NAMALWA (cell line): ENCODE results near the gene HNRNPA1L2.
"Not testable (repeated sequence)": the region's sequence is repeated elsewhere in the genome, so short reads cannot be mapped to it uniquely, and the experiment has no call there.

Experiments used
- DNase-seq: peaks from one replicate; pipeline ENCODE4 v3.0.0-alpha.2; 2015; ENCODE audit warnings: low spot score

Gene HNRNPA1L2

DNA sequence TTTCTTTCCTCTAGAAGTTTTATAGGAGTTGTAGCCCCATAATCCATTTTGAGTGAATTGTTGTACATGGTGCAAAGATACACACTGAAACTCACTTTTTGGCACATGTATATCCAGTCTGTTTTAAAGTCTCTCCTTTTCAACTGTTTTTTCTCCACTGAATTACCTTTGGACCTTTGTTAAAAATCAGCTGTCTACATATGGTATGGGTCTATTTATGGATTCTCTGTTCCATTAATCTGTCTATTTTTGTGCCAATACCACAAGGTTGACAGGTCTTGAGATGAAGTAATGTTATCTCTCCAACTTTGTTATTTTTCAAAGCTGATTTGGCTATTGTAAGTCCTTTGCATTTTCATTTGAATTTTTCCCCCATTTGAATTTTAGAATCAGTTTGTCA, 4.7 kb downstream of the HNRNPA1L2 start:
- DNase-seq: no peak

DNA sequence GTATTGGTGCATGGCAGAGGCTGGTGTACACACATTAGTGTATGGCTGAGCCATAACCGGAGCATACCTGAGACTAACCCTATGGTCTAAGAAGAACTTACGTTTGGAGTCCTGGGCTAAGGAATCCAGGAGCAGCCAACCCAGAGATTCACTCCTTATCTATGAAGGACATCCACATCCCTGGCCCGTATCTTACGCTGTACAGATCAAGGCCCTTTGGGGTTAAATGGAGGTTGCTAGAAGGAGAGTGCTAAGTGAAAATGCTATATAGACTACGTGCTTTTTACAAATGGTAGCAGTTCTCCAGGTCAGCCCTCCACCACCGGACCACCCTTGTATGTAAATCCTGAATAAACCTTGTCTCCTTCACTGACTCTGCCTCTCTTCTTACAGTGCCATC, 8.5 kb downstream of the HNRNPA1L2 start:
- DNase-seq: no peak

DNA sequence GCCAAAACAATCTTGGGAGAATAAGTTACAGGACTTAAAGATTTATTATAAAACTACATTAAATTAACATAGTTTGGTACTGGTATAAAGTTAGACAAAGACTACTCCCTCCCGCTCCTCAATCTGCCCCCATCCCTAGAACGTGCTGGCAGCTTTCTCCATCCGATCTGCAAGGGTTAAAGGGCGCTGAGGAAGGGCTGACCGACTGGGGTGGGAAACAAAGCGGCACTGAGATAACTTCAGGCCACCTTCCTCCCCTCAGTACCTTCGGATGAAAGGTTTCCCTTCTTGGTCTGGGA, 9.6 kb downstream of the HNRNPA1L2 start:
- no peak for DNase-seq

DNA sequence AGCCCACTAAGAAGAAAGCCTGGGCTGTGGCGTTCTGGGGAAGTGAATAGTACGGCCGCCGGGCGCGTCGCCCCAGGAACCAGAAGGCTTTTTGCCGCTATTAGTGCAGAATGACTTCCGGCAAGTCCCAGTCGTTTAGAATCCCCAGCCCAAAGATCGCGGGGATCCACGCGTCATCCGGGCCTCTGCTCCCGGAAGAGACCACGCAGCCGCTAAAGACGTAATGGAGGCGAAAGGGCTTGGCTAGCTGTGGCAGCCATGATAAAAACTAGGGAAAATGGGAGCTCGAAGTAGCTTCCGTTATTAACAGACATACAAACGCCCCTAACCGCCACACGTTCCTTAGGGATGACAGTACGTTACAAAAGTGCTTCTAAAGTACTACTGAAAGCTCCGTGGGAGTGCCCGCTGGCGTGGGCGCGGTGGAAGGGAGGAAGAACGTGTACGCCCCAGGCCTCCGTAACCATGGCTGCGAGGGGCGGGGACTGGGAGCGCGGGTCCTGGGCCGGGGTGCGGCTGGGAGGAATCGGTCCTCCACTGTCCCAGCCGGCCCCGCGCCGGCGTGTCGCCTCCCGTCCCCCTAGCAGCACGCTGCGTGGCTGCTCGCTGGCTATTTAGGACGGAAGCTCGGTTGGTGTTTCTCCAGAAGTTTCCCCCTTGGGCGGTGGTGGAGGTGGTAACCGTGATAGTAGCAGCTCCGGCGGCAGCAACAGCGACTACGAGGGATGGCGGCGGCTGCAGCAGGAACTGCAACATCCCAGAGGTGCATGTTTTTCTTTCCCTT, 10.2 kb downstream of the HNRNPA1L2 start, which contains the start of gene SUGT1:
Gene SUGT1 (plus strand): TSS at position 641 of the 784 bp plus-strand sequence. CDS start 85 bp downstream, at position 726.
- peak; percentile 97 for DNase-seq

DNA sequence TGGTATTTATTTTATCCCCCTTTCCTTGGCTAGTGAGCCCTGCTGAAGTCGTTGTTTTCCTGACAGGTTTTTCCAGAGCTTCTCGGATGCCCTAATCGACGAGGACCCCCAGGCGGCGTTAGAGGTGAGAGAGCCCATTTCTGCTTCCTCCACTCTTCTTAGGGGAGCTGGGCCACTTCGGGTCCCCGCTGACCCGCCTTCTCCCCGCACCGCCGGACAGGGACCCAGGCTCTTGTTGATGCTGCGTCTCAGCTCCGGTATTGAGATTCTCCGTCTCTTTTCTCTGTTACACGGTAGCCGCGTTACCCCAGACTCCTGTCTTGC, 10.7 kb downstream of the HNRNPA1L2 start:
- DNase-seq: no peak

DNA sequence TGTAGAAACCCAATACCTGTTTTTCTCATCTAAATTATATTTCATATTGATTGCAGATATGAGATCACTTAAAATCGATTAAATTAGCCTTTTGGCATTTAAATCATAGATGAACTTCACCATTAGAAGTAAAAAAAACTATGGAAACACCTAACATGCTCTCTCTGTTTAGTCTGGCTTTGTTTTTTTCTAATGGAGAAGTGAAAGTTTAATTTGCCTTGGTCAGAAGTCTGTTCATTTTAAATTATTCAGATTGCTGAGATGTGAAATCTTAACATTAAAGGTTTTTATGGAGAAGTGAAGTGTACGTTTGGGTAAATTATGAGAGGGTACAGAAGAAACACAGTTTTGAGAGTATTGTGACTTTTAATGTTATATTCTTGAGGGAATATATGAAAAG, 17.1 kb downstream of the HNRNPA1L2 start:
- DNase-seq: no peak

DNA sequence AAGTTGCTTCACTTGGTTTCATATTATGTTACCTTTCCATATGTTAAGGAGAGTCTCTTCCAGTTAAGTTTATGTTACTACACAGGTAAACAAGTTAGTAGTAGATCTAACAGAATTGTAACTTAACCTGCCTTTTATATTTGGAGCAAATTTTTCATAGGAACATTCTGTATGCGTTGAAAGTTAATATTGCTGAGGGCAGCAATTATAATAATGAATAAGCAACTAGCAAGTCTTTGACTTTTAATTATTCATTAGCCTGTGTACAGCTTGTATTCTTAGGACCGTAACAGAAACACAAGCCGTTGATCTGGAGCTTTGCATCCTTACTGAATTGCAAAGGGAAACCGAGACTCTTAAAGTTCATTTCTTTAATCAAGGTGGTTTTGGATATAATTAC, 22.0 kb downstream of the HNRNPA1L2 start:
- no peak for DNase-seq

DNA sequence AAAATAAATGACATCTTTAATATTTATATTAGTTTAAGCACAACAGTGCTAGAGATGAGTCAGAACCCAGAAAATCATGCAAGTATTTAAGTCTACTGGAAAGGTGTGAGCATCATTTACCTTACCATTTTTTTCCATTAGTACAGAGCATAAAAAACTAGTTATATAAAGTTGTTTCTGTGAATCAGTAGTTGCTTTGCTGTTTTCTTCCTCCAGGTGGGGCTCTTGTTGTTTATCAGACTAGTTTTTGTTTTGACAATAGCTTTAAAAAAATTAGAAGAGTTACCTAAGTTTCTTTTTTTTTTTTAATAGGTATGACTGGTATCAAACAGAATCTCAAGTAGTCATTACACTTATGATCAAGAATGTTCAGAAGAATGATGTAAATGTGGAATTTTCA, 23.1 kb downstream of the HNRNPA1L2 start:
- DNase-seq: peak; percentile 51

DNA sequence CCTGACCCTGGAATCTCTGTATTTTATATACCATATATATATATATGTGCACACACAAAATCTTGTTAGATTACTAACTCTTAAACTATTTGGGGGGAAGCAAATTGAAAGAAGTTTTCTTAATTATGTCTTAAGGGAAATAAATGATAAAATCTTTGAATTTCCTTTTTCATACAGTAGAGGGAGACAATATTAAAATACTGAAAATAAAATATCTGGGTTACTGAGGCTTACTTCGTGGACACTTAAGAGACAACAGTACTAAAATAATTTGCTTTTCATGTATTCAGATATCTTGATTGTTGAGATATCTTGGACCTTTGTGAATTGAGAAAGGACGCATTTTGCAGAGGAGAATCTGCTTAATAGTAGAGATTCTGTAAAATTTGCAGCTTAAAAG, 27.4 kb downstream of the HNRNPA1L2 start:
- DNase-seq: no peak

DNA sequence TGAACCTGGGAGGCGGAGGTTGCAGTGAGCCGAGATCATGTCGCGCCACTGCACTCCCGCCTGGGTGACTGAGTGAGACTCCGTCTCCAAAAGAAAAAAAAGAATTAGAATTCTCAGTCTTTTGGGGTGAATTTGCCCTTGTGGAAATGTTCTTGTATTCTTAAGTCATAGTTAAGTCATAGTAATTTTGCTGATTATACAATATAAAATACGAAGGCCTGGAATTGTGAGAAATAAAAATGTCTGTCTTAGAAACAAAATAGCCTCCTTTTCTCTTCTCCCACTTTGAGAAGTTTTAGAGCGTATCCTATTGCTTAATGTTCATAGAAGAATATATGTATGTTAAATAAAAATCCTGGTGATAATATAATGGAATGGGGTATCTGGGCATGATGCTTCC, 28.5 kb downstream of the HNRNPA1L2 start:
- no peak for DNase-seq

DNA sequence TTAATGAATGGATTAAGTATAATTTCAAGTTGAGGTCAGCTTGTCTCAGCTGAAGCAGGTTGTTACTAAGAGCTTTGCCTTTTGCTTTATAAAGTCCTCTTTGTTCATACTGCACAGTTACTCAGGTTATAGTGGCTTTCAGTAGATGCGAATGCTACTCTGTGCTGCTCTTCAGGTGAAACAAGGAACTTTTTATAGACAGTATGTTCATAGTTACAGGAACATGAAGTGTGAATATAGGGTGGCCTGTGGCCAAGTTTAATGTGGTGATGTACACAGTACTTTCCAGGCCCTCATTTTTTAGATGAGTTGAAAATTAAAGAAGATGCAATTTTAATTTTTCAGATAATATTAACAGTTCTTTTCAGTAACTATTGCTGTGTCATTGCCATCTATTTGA, 31.2 kb downstream of the HNRNPA1L2 start:
- no peak for DNase-seq

DNA sequence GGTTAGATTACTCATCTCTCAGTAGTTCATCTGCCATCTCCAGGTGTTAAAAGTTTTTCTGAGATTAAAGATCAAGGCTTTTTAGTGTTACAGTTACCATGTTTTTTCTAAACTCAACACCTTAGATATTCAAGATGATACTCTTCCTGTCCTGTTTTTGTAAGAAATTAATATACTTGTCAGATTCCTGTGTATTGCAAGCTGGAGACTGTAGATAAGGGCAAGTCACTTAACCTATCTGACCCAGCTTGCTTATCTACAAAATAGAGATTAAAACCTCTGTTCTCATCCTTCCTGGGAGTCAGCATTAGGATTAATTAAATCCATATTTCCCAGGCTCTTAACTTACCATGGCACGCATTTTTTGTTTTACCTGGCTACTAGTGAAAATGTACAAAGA, 35.6 kb downstream of the HNRNPA1L2 start:
- DNase-seq: no peak

DNA sequence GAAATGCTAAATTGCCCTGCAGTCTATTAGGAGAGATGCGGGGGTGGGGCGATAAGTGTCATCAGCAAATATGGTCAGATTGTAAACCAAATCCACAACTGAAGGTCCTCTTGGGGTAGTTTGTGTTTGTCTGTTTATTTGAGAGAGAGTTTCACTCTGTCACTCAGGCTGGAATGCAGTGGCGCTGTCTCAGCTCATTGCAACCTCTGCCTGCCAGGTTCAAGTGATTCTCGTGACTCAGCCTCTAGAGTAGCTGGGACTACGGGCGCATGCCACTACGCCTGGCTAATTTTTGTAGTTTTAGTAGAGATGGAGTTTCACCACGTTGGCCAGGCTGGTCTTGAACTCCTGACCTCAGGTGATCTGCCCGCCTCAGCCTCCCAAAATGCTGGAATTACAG, 43.6 kb downstream of the HNRNPA1L2 start:
- DNase-seq: not testable (repeated sequence)

DNA sequence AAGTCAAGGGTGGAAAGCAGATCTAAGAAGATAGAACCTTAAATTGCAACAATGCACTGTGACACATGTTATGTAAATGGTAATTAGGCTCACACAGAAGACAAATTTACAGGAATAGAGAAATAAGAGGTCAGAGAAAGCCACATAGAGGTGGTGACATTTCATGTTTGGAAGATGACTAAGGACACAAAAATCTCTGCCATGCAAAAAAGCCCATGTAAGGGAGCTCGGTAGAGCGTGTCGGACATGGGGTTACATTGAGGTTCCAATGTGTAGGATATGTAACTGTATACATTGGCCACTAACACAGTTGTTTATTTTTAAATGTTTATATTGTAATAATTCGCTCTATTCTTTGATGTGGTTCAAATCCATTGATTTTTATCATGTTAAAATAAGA, 44.1 kb downstream of the HNRNPA1L2 start:
- no peak for DNase-seq
